Measurements from ENCODE around the gene FAM120A. TPM values are rescaled to one million over a fixed set of nuclear protein-coding genes. Genes with fewer than 3 reads are reported as not detected.
A peak's percentile ranks its signal among the peaks of the same experiment; 100 is the strongest.

The FAM120A gene
- total RNA-seq, 1 experiment from 2014 or later = 162 TPM

DNA sequence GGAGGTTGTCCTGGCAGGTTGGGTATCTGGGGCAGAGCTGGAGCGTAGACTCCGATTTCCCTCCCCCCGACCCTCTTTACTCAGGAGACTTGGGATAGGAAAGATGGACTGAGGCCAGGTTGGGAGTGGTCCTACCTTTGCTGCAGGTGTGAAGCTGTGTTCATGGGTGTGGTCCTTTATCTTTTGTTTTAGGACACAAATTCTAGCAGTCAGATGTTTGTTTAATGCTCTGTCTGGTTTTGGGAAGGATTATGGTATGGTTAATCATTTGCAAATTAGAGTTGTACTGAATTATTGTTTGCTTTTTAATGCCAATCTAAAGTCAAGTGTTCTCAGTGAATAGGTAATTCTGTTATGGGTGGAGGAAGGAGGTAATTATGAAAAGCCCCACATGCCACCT lies 16.0 kb downstream of the FAM120A start:
- no peak for TF ChIP-seq CTCF (IDR thresholded peaks at IDR 0.05; ENCODE audit: unreplicated experiment)
- Mint-ChIP-seq H3K4me3 (ENCODE audit: unreplicated experiment) (peak overlapping the region; percentile 49), H3K36me3 (ENCODE audit: insufficient read depth, unreplicated experiment) (peaks cover 23% of the 10 kb centered on the region), H3K4me1 (ENCODE audit: insufficient read depth, unreplicated experiment) (peaks cover 50% of the 10 kb centered on the region), H3K27ac (ENCODE audit: low read depth, unreplicated experiment) (peak overlapping the region; percentile 78), H3K9me3 (ENCODE audit: unreplicated experiment) (no peaks in the 10 kb centered on the region), H3K27me3 (ENCODE audit: insufficient read depth, unreplicated experiment) (no peaks in the 10 kb centered on the region)
- intact Hi-C loops (cut with micrococcal nuclease) = no loop called here
- POLR2A ChIA-PET = interaction anchor here (0.8 to 1.4 kb wide), 2 partner anchors 11 kb away, joined by 3 to 4 read pairs; no protein-coding TSS in a partner anchor
- DNase-seq (ENCODE audit: unreplicated experiment) = no peak
- CTCF ChIA-PET = interaction anchor here (1.7 kb wide), 1 partner anchor 99 kb away, joined by 4 read pairs; no protein-coding TSS in a partner anchor
- BruUV-seq (replicated peaks) = no TSS peak

- peak; percentile 35 for DNase-seq (ENCODE audit: unreplicated experiment)
- intact Hi-C loops (cut with micrococcal nuclease) = no loop called here
- Mint-ChIP-seq H3K27ac (ENCODE audit: low read depth, unreplicated experiment) (peak overlapping the region; percentile 80), H3K4me3 (ENCODE audit: unreplicated experiment) (peak overlapping the region; percentile 7), H3K9me3 (ENCODE audit: unreplicated experiment) (no peaks in the 10 kb centered on the region), H3K27me3 (ENCODE audit: insufficient read depth, unreplicated experiment) (no peaks in the 10 kb centered on the region), H3K4me1 (ENCODE audit: insufficient read depth, unreplicated experiment) (peaks cover 50% of the 10 kb centered on the region), H3K36me3 (ENCODE audit: insufficient read depth, unreplicated experiment) (peaks cover 33% of the 10 kb centered on the region)
- ChIA-PET CTCF (interaction anchor here (1.2 to 1.7 kb wide), 2 partner anchors 15 to 97 kb away, joined by 4 to 6 read pairs; no protein-coding TSS in a partner anchor), POLR2A (interaction anchor here (0.6 to 7.0 kb wide), 3 partner anchors 17 to 1737 kb away, joined by 3 to 93 read pairs (median 3); partner anchors contain the start of genes FAM120A and FAM120AOS)
- BruUV-seq (replicated peaks) = no TSS peak
- TF ChIP-seq CTCF (IDR thresholded peaks at IDR 0.05; ENCODE audit: unreplicated experiment) = no peak
These were observed 17.4 kb downstream of the FAM120A start for GRCh38 chr9:93468763-93469456.

DNA sequence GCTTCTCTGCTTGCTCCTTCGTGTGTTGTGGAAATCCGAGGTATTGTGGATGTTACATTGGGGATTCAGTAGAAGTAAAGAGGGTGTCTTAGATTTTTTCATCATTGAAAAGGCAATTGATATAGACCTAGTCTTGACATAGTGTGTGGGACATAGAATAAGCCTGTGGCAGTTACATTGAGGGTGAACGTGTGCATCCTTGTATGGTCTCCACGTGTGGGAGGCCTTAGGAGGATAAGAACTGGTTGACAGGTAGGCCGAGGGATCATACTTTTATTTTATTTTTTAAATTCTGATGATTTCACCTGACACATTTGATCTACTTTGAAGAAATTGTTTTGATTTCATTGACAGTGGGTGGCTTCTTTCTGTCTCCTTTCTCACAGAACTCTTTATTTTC lies 18.9 kb downstream of the FAM120A start:
- no peaks in the 10 kb centered on the region for H3K27me3 Mint-ChIP-seq (ENCODE audit: insufficient read depth, unreplicated experiment)
- DNase-seq (ENCODE audit: unreplicated experiment) = no peak
- H3K9me3 Mint-ChIP-seq (ENCODE audit: unreplicated experiment) = no peaks in the 10 kb centered on the region
- TF ChIP-seq CTCF (IDR thresholded peaks at IDR 0.05; ENCODE audit: unreplicated experiment) = no peak
- no peak overlapping the region for H3K27ac Mint-ChIP-seq (ENCODE audit: low read depth, unreplicated experiment)
- ChIA-PET POLR2A (interaction anchor here (0.8 to 7.0 kb wide), 2 partner anchors 14 to 18 kb away, joined by 3 to 93 read pairs; partner anchors contain the start of genes FAM120A and FAM120AOS), CTCF (interaction anchor here (1.1 kb wide), 1 partner anchor 19 kb away, joined by 3 read pairs; the partner anchor contains the start of gene FAM120A)
- no peak overlapping the region for H3K4me3 Mint-ChIP-seq (ENCODE audit: unreplicated experiment)
- H3K36me3 Mint-ChIP-seq (ENCODE audit: insufficient read depth, unreplicated experiment) = peaks cover 33% of the 10 kb centered on the region
- intact Hi-C loops (cut with micrococcal nuclease) = no loop called here
- peaks cover 50% of the 10 kb centered on the region for H3K4me1 Mint-ChIP-seq (ENCODE audit: insufficient read depth, unreplicated experiment)
- BruUV-seq (replicated peaks) = no TSS peak

GRCh38 chr9:93471124-93471523 lies 19.6 kb downstream of the FAM120A start:
- CTCF ChIA-PET = interaction anchor here (0.6 to 1.1 kb wide), 3 partner anchors 17 to 1449 kb away, joined by 3 read pairs; partner anchors contain the start of gene FAM120A
- POLR2A ChIA-PET = interaction anchor here (0.8 to 7.0 kb wide), 3 partner anchors 9 to 19 kb away, joined by 3 to 93 read pairs (median 5); partner anchors contain the start of genes FAM120A and FAM120AOS
- no peak for DNase-seq (ENCODE audit: unreplicated experiment)
- Mint-ChIP-seq H3K9me3 (ENCODE audit: unreplicated experiment) (no peaks in the 10 kb centered on the region), H3K27ac (ENCODE audit: low read depth, unreplicated experiment) (no peak overlapping the region), H3K4me3 (ENCODE audit: unreplicated experiment) (no peak overlapping the region), H3K4me1 (ENCODE audit: insufficient read depth, unreplicated experiment) (peaks cover 44% of the 10 kb centered on the region), H3K27me3 (ENCODE audit: insufficient read depth, unreplicated experiment) (no peaks in the 10 kb centered on the region), H3K36me3 (ENCODE audit: insufficient read depth, unreplicated experiment) (peaks cover 33% of the 10 kb centered on the region)
- BruUV-seq (replicated peaks) = no TSS peak
- intact Hi-C loops (cut with micrococcal nuclease) = no loop called here
- TF ChIP-seq CTCF (IDR thresholded peaks at IDR 0.05; ENCODE audit: unreplicated experiment) = no peak
